OCI-LY1 (cell line): ENCODE results near the gene S100A11.

Experiments used
- EZH2 ChIP-seq: fragments of 200-600 bp; sonication (generic), shearing (Covaris generic); IDR thresholded peaks from 2 replicates; pipeline ENCODE4 v1.8.0; 2017; ENCODE audit warnings: borderline replicate concordance, mixed run types, mild to moderate bottlenecking, antibody characterized with exemption, low read length, moderate library complexity, mixed read lengths
- TF ChIP-seq, protein P1 (sequence below): fragments of 200-600 bp; sonication (generic), shearing (Covaris generic); IDR thresholded peaks from 2 replicates; pipeline ENCODE4 v1.5.1; 2017; ENCODE audit warnings: mild to moderate bottlenecking, antibody characterized with exemption, low read length, moderate library complexity, mixed read lengths

DNA sequence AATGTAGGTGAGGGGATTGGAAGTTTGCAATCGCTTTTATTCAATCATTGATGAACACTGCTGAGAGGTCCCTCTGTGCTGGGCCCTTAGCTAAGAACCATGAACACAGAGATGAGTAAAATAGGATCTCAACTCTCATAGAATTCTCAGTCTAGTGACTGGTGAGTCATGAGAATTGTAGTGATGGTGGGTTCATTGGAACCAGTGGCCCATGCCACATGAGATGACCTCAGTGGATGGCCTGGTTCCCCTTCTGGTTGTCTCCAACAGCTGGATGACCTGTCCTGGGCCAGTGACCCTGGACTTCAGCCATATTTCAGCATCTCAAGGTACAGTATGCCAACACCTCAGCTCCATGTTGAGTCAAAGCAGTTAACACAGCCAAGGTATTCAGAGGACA is 21.9 kb downstream of the S100A11 start:
- TF ChIP-seq, protein P1, sequence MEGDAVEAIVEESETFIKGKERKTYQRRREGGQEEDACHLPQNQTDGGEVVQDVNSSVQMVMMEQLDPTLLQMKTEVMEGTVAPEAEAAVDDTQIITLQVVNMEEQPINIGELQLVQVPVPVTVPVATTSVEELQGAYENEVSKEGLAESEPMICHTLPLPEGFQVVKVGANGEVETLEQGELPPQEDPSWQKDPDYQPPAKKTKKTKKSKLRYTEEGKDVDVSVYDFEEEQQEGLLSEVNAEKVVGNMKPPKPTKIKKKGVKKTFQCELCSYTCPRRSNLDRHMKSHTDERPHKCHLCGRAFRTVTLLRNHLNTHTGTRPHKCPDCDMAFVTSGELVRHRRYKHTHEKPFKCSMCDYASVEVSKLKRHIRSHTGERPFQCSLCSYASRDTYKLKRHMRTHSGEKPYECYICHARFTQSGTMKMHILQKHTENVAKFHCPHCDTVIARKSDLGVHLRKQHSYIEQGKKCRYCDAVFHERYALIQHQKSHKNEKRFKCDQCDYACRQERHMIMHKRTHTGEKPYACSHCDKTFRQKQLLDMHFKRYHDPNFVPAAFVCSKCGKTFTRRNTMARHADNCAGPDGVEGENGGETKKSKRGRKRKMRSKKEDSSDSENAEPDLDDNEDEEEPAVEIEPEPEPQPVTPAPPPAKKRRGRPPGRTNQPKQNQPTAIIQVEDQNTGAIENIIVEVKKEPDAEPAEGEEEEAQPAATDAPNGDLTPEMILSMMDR = no peak
- no peak for TF ChIP-seq EZH2
